K562 (cell line): Measurements from ENCODE around the gene GSS. TPM values are rescaled to one million over a fixed set of nuclear protein-coding genes. Genes with fewer than 3 reads are reported as not detected.
A peak's percentile ranks its signal among the peaks of the same experiment; 100 is the strongest.

Experiments used
- CHD2 ChIP-seq: IDR thresholded peaks from 2 replicates; pipeline ENCODE4 v1.6.1; 2011; ENCODE audit warnings: low read depth, low read length
- ELF1 ChIP-seq: fragments of 200-800 bp; sonication (Bioruptor generic); IDR thresholded peaks from 2 replicates; pipeline ENCODE4 v1.6.1; 2016; ENCODE audit warnings: missing genetic modification characterization, missing compliant biosample characterization
- ESRRB ChIP-seq: fragments of 250-450 bp; sonication (Bioruptor Pico); IDR thresholded peaks from 2 replicates; pipeline ENCODE4 v1.5.0; 2020; ENCODE audit warnings: mild to moderate bottlenecking, moderate library complexity, borderline replicate concordance
- SPI1 ChIP-seq: IDR thresholded peaks from 2 replicates; pipeline ENCODE4 v1.6.1; 2011; ENCODE audit warnings: low read depth, low read length, control low read depth, borderline replicate concordance
- TOE1 ChIP-seq, 2 experiments: fragments of 450-650 bp in 1 of 2; sonication (generic) in 1 of 2; formaldehyde crosslinking in 1 of 2; IDR thresholded peaks; 2 replicates each; pipeline versions ENCODE4 v1.7.1 to v1.8.0; 2016 to 2022; ENCODE audit warnings: borderline replicate concordance in 2 of 2, mild to moderate bottlenecking in 2 of 2, antibody characterized with exemption in 1 of 2, inconsistent platforms in 1 of 2, low read depth in 1 of 2, missing genetic modification reagents in 1 of 2, moderate library complexity in 1 of 2
- ZEB2 ChIP-seq: fragments of 450-650 bp; IDR thresholded peaks from 2 replicates; pipeline ENCODE4 v1.6.1; 2016
- ZNF76 ChIP-seq: fragments of 250-450 bp; sonication (Bioruptor Pico); IDR thresholded peaks from 2 replicates; pipeline ENCODE4 v1.4.0; 2020; ENCODE audit warnings: mild to moderate bottlenecking, moderate library complexity, borderline replicate concordance
- ZNF778 ChIP-seq: fragments of 450-650 bp; formaldehyde crosslinking; IDR thresholded peaks from 2 replicates; pipeline ENCODE4 v1.4.0; 2020; ENCODE audit warnings: mild to moderate bottlenecking, moderate library complexity
- polyA plus RNA-seq, 8 experiments: library from polyadenylated mRNA; depleted of rRNA in 4 of 8; stranded (reverse) in 5 of 8; unstranded in 3 of 8; fragments of >200 nt; fragmentation: Nextera tagmentation in 2 of 8; fragmentation: Illumina TruSeq in 1 of 8; extraction: Ambion mirVana in 2 of 8; extraction: Trizol in 1 of 8; gene quantifications; 2 replicates each; pipeline versions ENCODE4 v1.2.1 to v1.2.3, GENCODE V29; 2011 to 2014; ENCODE audit warnings: inconsistent platforms in 1 of 8, missing spikeins in 1 of 8
- total RNA-seq, 7 experiments: library from RNA; depleted of rRNA in 6 of 7; stranded (reverse); fragments of >200 nt in 6 of 7; fragmentation: Illumina TruSeq in 2 of 7; extraction: Trizol in 2 of 7; gene quantifications; 2 replicates each; pipeline versions ENCODE4 v1.2.1 to v1.2.3, GENCODE V29; 2011 to 2021; ENCODE audit warnings: low replicate concordance in 1 of 7
- TF ChIP-seq, protein P1 (sequence below), 2 experiments: fragments of 450-650 bp in 1 of 2; IDR thresholded peaks; 2 replicates each; pipeline ENCODE4 v1.6.1; 2011 to 2017; ENCODE audit warnings: low read depth in 2 of 2, antibody characterized with exemption in 1 of 2, borderline replicate concordance in 1 of 2, low read length in 1 of 2, mild to moderate bottlenecking in 1 of 2, mixed read lengths in 1 of 2; ENCODE audit not compliant: control insufficient read depth in 1 of 2
- TF ChIP-seq, protein P2 (sequence below): sonication (generic); formaldehyde crosslinking; IDR thresholded peaks from 2 replicates; pipeline ENCODE4 v1.8.0; 2022; ENCODE audit warnings: missing genetic modification reagents, mild to moderate bottlenecking, borderline replicate concordance
- TF ChIP-seq, protein P3 (sequence below): fragments of 450-650 bp; IDR thresholded peaks from 2 replicates; pipeline ENCODE4 v1.6.1; 2016; ENCODE audit warnings: borderline replicate concordance
- TF ChIP-seq, protein P4 (sequence below): fragments of 450-650 bp; IDR thresholded peaks from 2 replicates; pipeline ENCODE4 v1.6.1; 2016; ENCODE audit warnings: mild to moderate bottlenecking

GSS gene
- total and polyA plus RNA-seq, 9 of the 15 experiments (the other 6 are each of a cell fraction or from before 2014, with no cell fraction given), result 18.4 to 165 (median 89.4) TPM

DNA sequence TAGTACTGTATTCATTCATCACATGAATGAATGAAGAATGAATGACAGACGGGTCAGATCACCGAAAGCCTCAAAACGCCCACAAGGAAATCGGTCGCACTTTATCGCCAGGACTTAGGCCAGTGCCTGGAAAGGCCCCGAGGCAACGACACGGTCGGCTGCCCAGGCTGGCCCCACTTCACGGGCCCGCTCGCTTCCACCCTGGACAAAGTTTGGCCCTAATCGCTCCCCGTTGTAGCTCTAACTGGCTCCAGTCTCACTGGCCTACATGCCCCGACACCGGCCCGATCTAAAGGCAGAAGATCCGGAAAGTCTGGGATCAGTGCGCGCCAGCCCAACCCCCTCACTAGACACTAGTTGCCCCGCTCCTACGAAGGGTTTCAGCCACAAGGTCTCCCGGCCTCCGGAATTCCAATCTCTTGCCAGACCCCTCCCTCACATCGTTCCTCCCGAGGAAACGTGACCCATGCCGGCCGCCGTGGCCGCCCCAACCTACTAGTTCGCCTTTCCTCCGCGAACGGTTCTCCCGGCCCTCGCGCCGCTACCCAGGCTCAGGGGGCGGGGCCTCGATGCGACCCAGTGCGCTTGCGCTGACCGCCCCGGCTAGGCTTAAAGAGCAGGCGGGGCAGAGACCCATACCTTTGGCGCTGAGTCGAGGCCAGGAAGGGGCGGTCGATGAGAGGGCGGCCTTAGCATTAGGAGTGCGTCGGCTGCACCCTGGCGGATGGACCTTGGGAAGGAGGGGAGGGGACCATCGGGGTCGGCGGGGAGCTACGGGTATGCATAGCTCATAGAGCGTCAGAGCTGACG, at the start of gene GSS, which contains the start of gene MYH7B (continued):
- TF ChIP-seq, protein P1, sequence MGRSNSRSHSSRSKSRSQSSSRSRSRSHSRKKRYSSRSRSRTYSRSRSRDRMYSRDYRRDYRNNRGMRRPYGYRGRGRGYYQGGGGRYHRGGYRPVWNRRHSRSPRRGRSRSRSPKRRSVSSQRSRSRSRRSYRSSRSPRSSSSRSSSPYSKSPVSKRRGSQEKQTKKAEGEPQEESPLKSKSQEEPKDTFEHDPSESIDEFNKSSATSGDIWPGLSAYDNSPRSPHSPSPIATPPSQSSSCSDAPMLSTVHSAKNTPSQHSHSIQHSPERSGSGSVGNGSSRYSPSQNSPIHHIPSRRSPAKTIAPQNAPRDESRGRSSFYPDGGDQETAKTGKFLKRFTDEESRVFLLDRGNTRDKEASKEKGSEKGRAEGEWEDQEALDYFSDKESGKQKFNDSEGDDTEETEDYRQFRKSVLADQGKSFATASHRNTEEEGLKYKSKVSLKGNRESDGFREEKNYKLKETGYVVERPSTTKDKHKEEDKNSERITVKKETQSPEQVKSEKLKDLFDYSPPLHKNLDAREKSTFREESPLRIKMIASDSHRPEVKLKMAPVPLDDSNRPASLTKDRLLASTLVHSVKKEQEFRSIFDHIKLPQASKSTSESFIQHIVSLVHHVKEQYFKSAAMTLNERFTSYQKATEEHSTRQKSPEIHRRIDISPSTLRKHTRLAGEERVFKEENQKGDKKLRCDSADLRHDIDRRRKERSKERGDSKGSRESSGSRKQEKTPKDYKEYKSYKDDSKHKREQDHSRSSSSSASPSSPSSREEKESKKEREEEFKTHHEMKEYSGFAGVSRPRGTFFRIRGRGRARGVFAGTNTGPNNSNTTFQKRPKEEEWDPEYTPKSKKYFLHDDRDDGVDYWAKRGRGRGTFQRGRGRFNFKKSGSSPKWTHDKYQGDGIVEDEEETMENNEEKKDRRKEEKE (IDR thresholded peaks at IDR 0.05; ENCODE audit: borderline replicate concordance in 1 of 2, control insufficient read depth in 1 of 2, low read depth in 2 of 2, low read length in 1 of 2), result no peak
- no peak for TF ChIP-seq ESRRB (CRISPR knock-in tag)
- TF ChIP-seq, protein P2, sequence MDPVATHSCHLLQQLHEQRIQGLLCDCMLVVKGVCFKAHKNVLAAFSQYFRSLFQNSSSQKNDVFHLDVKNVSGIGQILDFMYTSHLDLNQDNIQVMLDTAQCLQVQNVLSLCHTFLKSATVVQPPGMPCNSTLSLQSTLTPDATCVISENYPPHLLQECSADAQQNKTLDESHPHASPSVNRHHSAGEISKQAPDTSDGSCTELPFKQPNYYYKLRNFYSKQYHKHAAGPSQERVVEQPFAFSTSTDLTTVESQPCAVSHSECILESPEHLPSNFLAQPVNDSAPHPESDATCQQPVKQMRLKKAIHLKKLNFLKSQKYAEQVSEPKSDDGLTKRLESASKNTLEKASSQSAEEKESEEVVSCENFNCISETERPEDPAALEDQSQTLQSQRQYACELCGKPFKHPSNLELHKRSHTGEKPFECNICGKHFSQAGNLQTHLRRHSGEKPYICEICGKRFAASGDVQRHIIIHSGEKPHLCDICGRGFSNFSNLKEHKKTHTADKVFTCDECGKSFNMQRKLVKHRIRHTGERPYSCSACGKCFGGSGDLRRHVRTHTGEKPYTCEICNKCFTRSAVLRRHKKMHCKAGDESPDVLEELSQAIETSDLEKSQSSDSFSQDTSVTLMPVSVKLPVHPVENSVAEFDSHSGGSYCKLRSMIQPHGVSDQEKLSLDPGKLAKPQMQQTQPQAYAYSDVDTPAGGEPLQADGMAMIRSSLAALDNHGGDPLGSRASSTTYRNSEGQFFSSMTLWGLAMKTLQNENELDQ (CRISPR knock-in tag), result 0 out of 2 replicates have a peak, but pooled peaks have one; percentile 48
- TF ChIP-seq CHD2, result no peak
- TF ChIP-seq, protein P3, sequence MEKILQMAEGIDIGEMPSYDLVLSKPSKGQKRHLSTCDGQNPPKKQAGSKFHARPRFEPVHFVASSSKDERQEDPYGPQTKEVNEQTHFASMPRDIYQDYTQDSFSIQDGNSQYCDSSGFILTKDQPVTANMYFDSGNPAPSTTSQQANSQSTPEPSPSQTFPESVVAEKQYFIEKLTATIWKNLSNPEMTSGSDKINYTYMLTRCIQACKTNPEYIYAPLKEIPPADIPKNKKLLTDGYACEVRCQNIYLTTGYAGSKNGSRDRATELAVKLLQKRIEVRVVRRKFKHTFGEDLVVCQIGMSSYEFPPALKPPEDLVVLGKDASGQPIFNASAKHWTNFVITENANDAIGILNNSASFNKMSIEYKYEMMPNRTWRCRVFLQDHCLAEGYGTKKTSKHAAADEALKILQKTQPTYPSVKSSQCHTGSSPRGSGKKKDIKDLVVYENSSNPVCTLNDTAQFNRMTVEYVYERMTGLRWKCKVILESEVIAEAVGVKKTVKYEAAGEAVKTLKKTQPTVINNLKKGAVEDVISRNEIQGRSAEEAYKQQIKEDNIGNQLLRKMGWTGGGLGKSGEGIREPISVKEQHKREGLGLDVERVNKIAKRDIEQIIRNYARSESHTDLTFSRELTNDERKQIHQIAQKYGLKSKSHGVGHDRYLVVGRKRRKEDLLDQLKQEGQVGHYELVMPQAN, result peak; percentile 85; the same call in 1 of the 2 replicates
- TF ChIP-seq TOE1 (IDR thresholded peaks at IDR 0.05; ENCODE audit: borderline replicate concordance), result peak; percentile 83; the same call in 1 of the 2 replicates
- TF ChIP-seq TOE1 (CRISPR knock-in tag; IDR thresholded peaks at IDR 0.05; ENCODE audit: borderline replicate concordance, low read depth), result no peak; the same call in 1 of the 2 replicates
- TF ChIP-seq ELF1 (tag), result no peak
- no peak for TF ChIP-seq SPI1
- TF ChIP-seq ZNF76 (CRISPR knock-in tag), result no peak
- TF ChIP-seq ZEB2, result no peak
- no peak for TF ChIP-seq ZNF778
- TF ChIP-seq, protein P4, sequence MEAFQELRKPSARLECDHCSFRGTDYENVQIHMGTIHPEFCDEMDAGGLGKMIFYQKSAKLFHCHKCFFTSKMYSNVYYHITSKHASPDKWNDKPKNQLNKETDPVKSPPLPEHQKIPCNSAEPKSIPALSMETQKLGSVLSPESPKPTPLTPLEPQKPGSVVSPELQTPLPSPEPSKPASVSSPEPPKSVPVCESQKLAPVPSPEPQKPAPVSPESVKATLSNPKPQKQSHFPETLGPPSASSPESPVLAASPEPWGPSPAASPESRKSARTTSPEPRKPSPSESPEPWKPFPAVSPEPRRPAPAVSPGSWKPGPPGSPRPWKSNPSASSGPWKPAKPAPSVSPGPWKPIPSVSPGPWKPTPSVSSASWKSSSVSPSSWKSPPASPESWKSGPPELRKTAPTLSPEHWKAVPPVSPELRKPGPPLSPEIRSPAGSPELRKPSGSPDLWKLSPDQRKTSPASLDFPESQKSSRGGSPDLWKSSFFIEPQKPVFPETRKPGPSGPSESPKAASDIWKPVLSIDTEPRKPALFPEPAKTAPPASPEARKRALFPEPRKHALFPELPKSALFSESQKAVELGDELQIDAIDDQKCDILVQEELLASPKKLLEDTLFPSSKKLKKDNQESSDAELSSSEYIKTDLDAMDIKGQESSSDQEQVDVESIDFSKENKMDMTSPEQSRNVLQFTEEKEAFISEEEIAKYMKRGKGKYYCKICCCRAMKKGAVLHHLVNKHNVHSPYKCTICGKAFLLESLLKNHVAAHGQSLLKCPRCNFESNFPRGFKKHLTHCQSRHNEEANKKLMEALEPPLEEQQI, result no peak
